ENCODE data around the gene UXS1. TPM values are rescaled to one million over a fixed set of nuclear protein-coding genes. Genes with fewer than 3 reads are reported as not detected.

The UXS1 gene
- total RNA-seq, 1 donor from 2014 or later, result 68.3 TPM

DNA sequence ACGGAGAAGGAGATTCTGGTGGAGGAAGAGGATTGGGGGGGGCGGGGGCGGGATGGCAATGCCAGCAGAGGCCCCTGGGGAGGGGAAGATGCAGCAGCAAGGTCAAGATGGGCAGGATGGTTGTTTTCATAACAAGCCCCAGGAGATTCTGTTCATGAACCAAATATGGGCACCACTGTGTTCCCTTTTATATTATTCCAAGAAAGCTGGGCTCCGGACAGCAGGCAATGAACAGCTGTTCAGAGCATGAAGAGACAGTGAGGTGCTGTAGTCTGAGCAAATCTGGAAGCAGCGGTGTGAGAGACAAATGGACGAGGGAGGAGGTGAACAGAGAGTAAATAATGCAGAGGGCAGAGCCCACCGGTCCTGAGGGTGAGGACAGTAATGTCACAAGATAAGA lies 20.0 kb downstream of the UXS1 start:
- Mint-ChIP-seq H3K27me3 (ENCODE audit: unreplicated experiment) (peaks cover 4% of the 10 kb centered on the region), H3K4me1 (ENCODE audit: low read depth, unreplicated experiment) (peaks cover 31% of the 10 kb centered on the region), H3K9me3 (ENCODE audit: unreplicated experiment) (peaks cover 6% of the 10 kb centered on the region), H3K27ac (ENCODE audit: unreplicated experiment) (peak overlapping the region; percentile 9), H3K36me3 (ENCODE audit: unreplicated experiment) (peaks cover 3% of the 10 kb centered on the region), H3K4me3 (ENCODE audit: unreplicated experiment) (no peak overlapping the region)
- DNase-seq, result no peak
- TF ChIP-seq, protein P1, sequence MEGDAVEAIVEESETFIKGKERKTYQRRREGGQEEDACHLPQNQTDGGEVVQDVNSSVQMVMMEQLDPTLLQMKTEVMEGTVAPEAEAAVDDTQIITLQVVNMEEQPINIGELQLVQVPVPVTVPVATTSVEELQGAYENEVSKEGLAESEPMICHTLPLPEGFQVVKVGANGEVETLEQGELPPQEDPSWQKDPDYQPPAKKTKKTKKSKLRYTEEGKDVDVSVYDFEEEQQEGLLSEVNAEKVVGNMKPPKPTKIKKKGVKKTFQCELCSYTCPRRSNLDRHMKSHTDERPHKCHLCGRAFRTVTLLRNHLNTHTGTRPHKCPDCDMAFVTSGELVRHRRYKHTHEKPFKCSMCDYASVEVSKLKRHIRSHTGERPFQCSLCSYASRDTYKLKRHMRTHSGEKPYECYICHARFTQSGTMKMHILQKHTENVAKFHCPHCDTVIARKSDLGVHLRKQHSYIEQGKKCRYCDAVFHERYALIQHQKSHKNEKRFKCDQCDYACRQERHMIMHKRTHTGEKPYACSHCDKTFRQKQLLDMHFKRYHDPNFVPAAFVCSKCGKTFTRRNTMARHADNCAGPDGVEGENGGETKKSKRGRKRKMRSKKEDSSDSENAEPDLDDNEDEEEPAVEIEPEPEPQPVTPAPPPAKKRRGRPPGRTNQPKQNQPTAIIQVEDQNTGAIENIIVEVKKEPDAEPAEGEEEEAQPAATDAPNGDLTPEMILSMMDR (IDR thresholded peaks at IDR 0.05; ENCODE audit: partially characterized antibody, unreplicated experiment), result no peak

DNA sequence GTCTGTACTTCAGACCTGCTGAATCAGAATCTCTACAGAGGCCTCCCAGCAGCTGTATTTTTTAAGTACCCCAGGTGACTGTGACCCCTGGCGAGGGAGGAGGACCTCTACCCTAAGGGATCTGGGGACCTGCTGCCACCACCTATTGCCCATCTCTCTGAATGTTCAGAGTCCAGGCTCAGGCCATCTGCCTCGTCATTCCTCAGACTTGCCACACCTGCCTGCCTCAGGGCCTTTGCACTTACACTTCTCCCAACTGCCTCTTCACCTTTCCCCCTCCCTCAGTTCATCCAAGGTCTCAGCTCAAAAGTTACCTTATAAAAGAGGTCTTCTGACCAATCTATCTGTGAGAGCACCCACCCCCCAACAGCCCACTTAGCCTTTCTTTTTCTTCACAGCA lies 21.5 kb downstream of the UXS1 start:
- no peak overlapping the region for H3K4me3 Mint-ChIP-seq (ENCODE audit: unreplicated experiment)
- H3K36me3 Mint-ChIP-seq (ENCODE audit: unreplicated experiment), result no peaks in the 10 kb centered on the region
- no peak overlapping the region for H3K27ac Mint-ChIP-seq (ENCODE audit: unreplicated experiment)
- peaks cover 2% of the 10 kb centered on the region for H3K9me3 Mint-ChIP-seq (ENCODE audit: unreplicated experiment)
- TF ChIP-seq, protein P1 (IDR thresholded peaks at IDR 0.05; ENCODE audit: partially characterized antibody, unreplicated experiment), result no peak
- peaks cover 25% of the 10 kb centered on the region for H3K4me1 Mint-ChIP-seq (ENCODE audit: low read depth, unreplicated experiment)
- no peak for DNase-seq
- H3K27me3 Mint-ChIP-seq (ENCODE audit: unreplicated experiment), result peaks cover 4% of the 10 kb centered on the region

- H3K36me3 Mint-ChIP-seq (ENCODE audit: unreplicated experiment), result no peaks in the 10 kb centered on the region
- H3K4me1 Mint-ChIP-seq (ENCODE audit: low read depth, unreplicated experiment), result peaks cover 10% of the 10 kb centered on the region
- TF ChIP-seq, protein P1 (IDR thresholded peaks at IDR 0.05; ENCODE audit: partially characterized antibody, unreplicated experiment), result no peak
- no peak overlapping the region for H3K27ac Mint-ChIP-seq (ENCODE audit: unreplicated experiment)
- no peak overlapping the region for H3K4me3 Mint-ChIP-seq (ENCODE audit: unreplicated experiment)
- peaks cover 2% of the 10 kb centered on the region for H3K9me3 Mint-ChIP-seq (ENCODE audit: unreplicated experiment)
- DNase-seq, result no peak
- H3K27me3 Mint-ChIP-seq (ENCODE audit: unreplicated experiment), result peaks cover 2% of the 10 kb centered on the region
Observed at GRCh38 chr2:106168657-106169056, 25.4 kb downstream of the UXS1 start.

GRCh38 chr2:106167067-106167466 lies 27.0 kb downstream of the UXS1 start:
- H3K4me1 Mint-ChIP-seq (ENCODE audit: low read depth, unreplicated experiment), result peaks cover 10% of the 10 kb centered on the region
- H3K27ac Mint-ChIP-seq (ENCODE audit: unreplicated experiment), result no peak overlapping the region
- H3K36me3 Mint-ChIP-seq (ENCODE audit: unreplicated experiment), result no peaks in the 10 kb centered on the region

DNA sequence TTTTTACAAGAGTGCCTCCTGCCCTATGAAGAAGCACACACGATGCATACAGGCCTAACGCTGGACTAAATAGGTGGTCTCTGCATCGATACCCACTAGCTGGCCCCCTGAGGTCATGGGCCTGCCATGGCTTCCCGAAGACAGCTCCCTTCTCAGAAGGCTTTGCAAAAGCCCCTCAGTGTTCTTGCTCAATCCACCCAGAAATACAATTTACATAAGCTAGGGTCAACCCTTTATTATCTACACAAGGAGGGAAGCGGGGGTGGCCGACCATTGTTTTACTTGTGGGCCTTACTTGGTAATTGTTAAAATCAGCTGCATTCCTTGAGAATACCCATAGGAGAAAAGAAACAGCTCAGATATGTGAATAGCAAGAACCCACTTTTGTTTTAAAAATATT lies 28.5 kb downstream of the UXS1 start:
- Mint-ChIP-seq H3K4me3 (ENCODE audit: unreplicated experiment) (no peak overlapping the region), H3K36me3 (ENCODE audit: unreplicated experiment) (no peaks in the 10 kb centered on the region), H3K27me3 (ENCODE audit: unreplicated experiment) (no peaks in the 10 kb centered on the region), H3K9me3 (ENCODE audit: unreplicated experiment) (peaks cover 2% of the 10 kb centered on the region), H3K4me1 (ENCODE audit: low read depth, unreplicated experiment) (peaks cover 10% of the 10 kb centered on the region), H3K27ac (ENCODE audit: unreplicated experiment) (no peak overlapping the region)
- TF ChIP-seq, protein P1 (IDR thresholded peaks at IDR 0.05; ENCODE audit: partially characterized antibody, unreplicated experiment), result no peak
- no peak for DNase-seq

More at GRCh38 chr2:106167067-106167466, 27.0 kb downstream of the UXS1 start:
- peaks cover 2% of the 10 kb centered on the region for H3K9me3 Mint-ChIP-seq (ENCODE audit: unreplicated experiment)
- H3K4me3 Mint-ChIP-seq (ENCODE audit: unreplicated experiment), result no peak overlapping the region
- TF ChIP-seq, protein P1 (IDR thresholded peaks at IDR 0.05; ENCODE audit: partially characterized antibody, unreplicated experiment), result no peak
- peaks cover 2% of the 10 kb centered on the region for H3K27me3 Mint-ChIP-seq (ENCODE audit: unreplicated experiment)
- DNase-seq, result no peak

Measured in glutamatergic neuron (in vitro differentiated cells).